ENCODE data around the gene DNLZ.

DNLZ gene

DNA sequence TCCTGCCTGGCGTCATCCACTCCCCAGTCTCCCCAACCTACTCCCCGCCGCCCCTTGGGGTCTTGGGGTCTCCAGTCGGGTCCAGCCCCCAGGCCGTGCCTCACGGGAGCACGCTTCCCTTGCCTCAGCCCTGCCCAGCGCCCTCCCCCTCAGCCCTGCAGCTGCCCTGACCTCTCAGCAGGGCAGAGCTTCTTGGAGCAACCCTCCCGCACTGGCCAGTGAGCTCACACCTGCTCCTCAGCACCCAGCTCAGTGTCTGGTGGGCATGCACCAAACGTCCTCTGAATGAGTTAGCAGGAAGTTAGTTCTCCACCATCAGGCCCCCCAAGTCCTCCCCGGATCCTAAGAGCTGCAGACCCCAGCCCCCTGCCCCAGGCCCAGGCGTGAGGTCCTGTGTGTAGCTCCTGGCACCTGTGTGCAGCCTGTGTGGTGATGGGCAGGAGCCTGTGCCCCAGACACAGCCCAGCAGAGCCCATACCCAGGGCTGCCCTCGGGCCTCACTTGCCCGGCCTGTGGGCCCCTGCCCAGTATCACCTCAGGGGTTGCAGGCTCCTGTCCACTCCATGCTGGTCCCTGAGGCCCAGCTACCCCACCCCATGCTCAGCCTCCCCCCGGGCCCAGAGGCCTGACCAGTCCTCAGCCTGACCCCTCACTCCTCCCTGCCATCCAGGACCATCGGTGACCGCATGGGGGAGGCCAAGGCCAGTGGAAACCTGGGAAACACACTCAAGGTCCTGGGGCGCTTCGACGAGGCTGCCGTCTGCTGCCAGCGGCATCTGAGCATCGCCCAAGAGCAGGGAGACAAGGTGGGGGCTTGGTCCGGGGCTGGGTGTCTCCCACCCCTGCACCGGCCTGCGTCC, 28.0 kb downstream of the DNLZ start:
- POLR2A ChIA-PET: interaction anchor here (0.5 kb wide), 2 partner anchors 9 to 80 kb away, joined by 3 to 5 read pairs; no protein-coding TSS in a partner anchor

GRCh38 chr9:136334541-136334940, 29.0 kb downstream of the DNLZ start:
- Histone ChIP-seq H3K4me3 (ENCODE audit: low read depth, low read length) (no peak overlapping the region), H3K36me3 (ENCODE audit: control insufficient read depth in 2 of 2, insufficient read depth in 1 of 2, low read length in 2 of 2) (peaks cover 0 to 54% of the 10 kb centered on the region in 2 experiments; a peak in 1 of 3 replicates), H3K4me1 (ENCODE audit: control insufficient read depth, insufficient read depth, low read length) (no peaks in the 10 kb centered on the region), H3K27ac (ENCODE audit: extremely low read depth, low read depth, low read length) (no peak overlapping the region), H3K9me3 (ENCODE audit: control insufficient read depth, insufficient read depth, low read depth, low read length) (no peaks in the 10 kb centered on the region)
- CTCF ChIA-PET: interaction anchor here (0.6 kb wide), 1 partner anchor 1809 kb away, joined by 3 read pairs; no protein-coding TSS in a partner anchor
- POLR2A ChIA-PET: no interaction called here
- no peak for TF ChIP-seq ZSCAN23 (tag by site-specific recombination; IDR thresholded peaks at IDR 0.05)
- 0 out of 2 replicates have a peak, but pooled peaks have one; percentile 17 for TF ChIP-seq ZFHX2 (tag by site-specific recombination; conservative IDR thresholded peaks at IDR 0.05)
- no peak for TF ChIP-seq ZNF580 (tag by site-specific recombination; IDR thresholded peaks at IDR 0.05)
- peak; percentile 66 for TF ChIP-seq EGR2 (tag by site-specific recombination; IDR thresholded peaks at IDR 0.05; ENCODE audit: low read depth)
- TF ChIP-seq ZBTB7A (tag by site-specific recombination; IDR thresholded peaks at IDR 0.05; ENCODE audit: low read depth): no peak
- TF ChIP-seq, protein P1, sequence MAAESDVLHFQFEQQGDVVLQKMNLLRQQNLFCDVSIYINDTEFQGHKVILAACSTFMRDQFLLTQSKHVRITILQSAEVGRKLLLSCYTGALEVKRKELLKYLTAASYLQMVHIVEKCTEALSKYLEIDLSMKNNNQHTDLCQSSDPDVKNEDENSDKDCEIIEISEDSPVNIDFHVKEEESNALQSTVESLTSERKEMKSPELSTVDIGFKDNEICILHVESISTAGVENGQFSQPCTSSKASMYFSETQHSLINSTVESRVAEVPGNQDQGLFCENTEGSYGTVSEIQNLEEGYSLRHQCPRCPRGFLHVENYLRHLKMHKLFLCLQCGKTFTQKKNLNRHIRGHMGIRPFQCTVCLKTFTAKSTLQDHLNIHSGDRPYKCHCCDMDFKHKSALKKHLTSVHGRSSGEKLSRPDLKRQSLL (tag by site-specific recombination; IDR thresholded peaks at IDR 0.05): no peak
- no peak for TF ChIP-seq ZNF2 (tag by site-specific recombination; IDR thresholded peaks at IDR 0.05)
- no peak for TF ChIP-seq ZNF670 (tag by site-specific recombination; IDR thresholded peaks at IDR 0.05; ENCODE audit: low read depth)
- TF ChIP-seq ZNF350 (tag by site-specific recombination; IDR thresholded peaks at IDR 0.05): no peak

More for the DNA sequence above, 28.0 kb downstream of the DNLZ start:
- no peak overlapping the region for H3K27ac ChIP-seq (ENCODE audit: extremely low read depth, low read depth, low read length)
- TF ChIP-seq ZNF404 (tag by site-specific recombination; IDR thresholded peaks at IDR 0.05) (no peak), ZFP37 (tag by site-specific recombination; IDR thresholded peaks at IDR 0.05) (no peak), WT1 (tag by site-specific recombination; IDR thresholded peaks at IDR 0.05) (no peak), ZBTB1 (tag by site-specific recombination; IDR thresholded peaks at IDR 0.05) (no peak), ZIC2 (tag by site-specific recombination; IDR thresholded peaks at IDR 0.05) (no peak), ZNF777 (tag by site-specific recombination; IDR thresholded peaks at IDR 0.05; ENCODE audit: borderline replicate concordance) (no peak), ZNF623 (tag by site-specific recombination; IDR thresholded peaks at IDR 0.05) (peak; percentile 28; the same call in 1 of the 2 replicates), ZNF600 (tag by site-specific recombination; IDR thresholded peaks at IDR 0.05) (peak; percentile 42; the same call in 1 of the 2 replicates), ZNF155 (tag by site-specific recombination; IDR thresholded peaks at IDR 0.05) (no peak), ZNF132 (tag by site-specific recombination; IDR thresholded peaks at IDR 0.05; ENCODE audit: borderline replicate concordance) (no peak), YY2 (tag by site-specific recombination; IDR thresholded peaks at IDR 0.05) (no peak), KLF16 (tag by site-specific recombination; IDR thresholded peaks at IDR 0.05) (no peak), ZNF791 (tag by site-specific recombination; IDR thresholded peaks at IDR 0.05) (no peak), ZNF335 (tag by site-specific recombination; conservative IDR thresholded peaks at IDR 0.05) (no peak), PRDM10 (tag by site-specific recombination; IDR thresholded peaks at IDR 0.05) (no peak), GLIS2 (tag by site-specific recombination; IDR thresholded peaks at IDR 0.05) (0 out of 2 replicates have a peak, but pooled peaks have one; percentile 3), ZNF354C (tag by site-specific recombination; IDR thresholded peaks at IDR 0.05; ENCODE audit: borderline replicate concordance, low read depth) (no peak)
- TF ChIP-seq, protein P2, sequence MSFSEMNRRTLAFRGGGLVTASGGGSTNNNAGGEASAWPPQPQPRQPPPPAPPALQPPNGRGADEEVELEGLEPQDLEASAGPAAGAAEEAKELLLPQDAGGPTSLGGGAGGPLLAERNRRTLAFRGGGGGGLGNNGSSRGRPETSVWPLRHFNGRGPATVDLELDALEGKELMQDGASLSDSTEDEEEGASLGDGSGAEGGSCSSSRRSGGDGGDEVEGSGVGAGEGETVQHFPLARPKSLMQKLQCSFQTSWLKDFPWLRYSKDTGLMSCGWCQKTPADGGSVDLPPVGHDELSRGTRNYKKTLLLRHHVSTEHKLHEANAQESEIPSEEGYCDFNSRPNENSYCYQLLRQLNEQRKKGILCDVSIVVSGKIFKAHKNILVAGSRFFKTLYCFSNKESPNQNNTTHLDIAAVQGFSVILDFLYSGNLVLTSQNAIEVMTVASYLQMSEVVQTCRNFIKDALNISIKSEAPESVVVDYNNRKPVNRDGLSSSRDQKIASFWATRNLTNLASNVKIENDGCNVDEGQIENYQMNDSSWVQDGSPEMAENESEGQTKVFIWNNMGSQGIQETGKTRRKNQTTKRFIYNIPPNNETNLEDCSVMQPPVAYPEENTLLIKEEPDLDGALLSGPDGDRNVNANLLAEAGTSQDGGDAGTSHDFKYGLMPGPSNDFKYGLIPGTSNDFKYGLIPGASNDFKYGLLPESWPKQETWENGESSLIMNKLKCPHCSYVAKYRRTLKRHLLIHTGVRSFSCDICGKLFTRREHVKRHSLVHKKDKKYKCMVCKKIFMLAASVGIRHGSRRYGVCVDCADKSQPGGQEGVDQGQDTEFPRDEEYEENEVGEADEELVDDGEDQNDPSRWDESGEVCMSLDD (tag by site-specific recombination; IDR thresholded peaks at IDR 0.05): 0 out of 2 replicates have a peak, but pooled peaks have one; percentile 0
- TF ChIP-seq, protein P1 (tag by site-specific recombination; IDR thresholded peaks at IDR 0.05): no peak
- CTCF ChIA-PET: interaction anchor here (1.2 kb wide), 1 partner anchor 23 kb away, joined by 4 read pairs; no protein-coding TSS in a partner anchor
- H3K4me1 ChIP-seq (ENCODE audit: control insufficient read depth, insufficient read depth, low read length): no peaks in the 10 kb centered on the region
- H3K36me3 ChIP-seq (ENCODE audit: control insufficient read depth in 2 of 2, insufficient read depth in 1 of 2, low read length in 2 of 2): peaks cover 0 to 64% of the 10 kb centered on the region in 2 experiments; a peak in 1 of 3 replicates
- no peak overlapping the region for H3K4me3 ChIP-seq (ENCODE audit: low read depth, low read length)
- no peaks in the 10 kb centered on the region for H3K9me3 ChIP-seq (ENCODE audit: control insufficient read depth, insufficient read depth, low read depth, low read length)
